Type B pancreatic cell (in vitro differentiated cells): Measurements from ENCODE around the gene TRIL. TPM values are rescaled to one million over a fixed set of nuclear protein-coding genes. Genes with fewer than 3 reads are reported as not detected.

Experiments used
- DNase-seq: peaks from one replicate; pipeline ENCODE4 v3.0.0; 2021; ENCODE audit warnings: mixed read lengths; ENCODE audit not compliant: unreplicated experiment; ENCODE audit errors: extremely low spot score
- H3K27ac Mint-ChIP-seq: 2 replicates; pipeline ENCODE4 v1.8.0; 2021; ENCODE audit warnings: mild to moderate bottlenecking, mixed read lengths
- H3K27me3 Mint-ChIP-seq: 2 replicates; pipeline ENCODE4 v1.8.0; 2021; ENCODE audit warnings: mixed read lengths
- H3K36me3 Mint-ChIP-seq: 2 replicates; pipeline ENCODE4 v1.8.0; 2021; ENCODE audit warnings: mixed read lengths
- H3K4me1 Mint-ChIP-seq: one replicate; pipeline ENCODE4 v1.8.0; 2021; ENCODE audit warnings: mixed read lengths; ENCODE audit not compliant: unreplicated experiment
- H3K4me3 Mint-ChIP-seq: 2 replicates; pipeline ENCODE4 v1.8.0; 2021; ENCODE audit warnings: mild to moderate bottlenecking, mixed read lengths
- H3K9me3 Mint-ChIP-seq: 2 replicates; pipeline ENCODE4 v1.8.0; 2021; ENCODE audit warnings: mixed read lengths
- CTCF ChIP-seq: fragments of 200-600 bp; sonication (generic); conservative IDR thresholded peaks from 2 replicates; pipeline ENCODE4 v1.5.0; 2021; ENCODE audit warnings: antibody characterized with exemption, mild to moderate bottlenecking
- total RNA-seq: library from RNA; stranded (reverse); gene quantifications from 2 replicates; pipeline ENCODE4 v1.2.1, GENCODE V29; 2021; ENCODE audit warnings: low replicate concordance

Gene TRIL
- total RNA-seq, 1 donor from 2014 or later: 42.9 TPM

GRCh38 chr7:28976022-28976421 lies 17.9 kb upstream of the TRIL start:
- H3K36me3 Mint-ChIP-seq: peaks cover 3% of the 10 kb centered on the region
- no peak for DNase-seq

GRCh38 chr7:28973591-28973990 lies 15.5 kb upstream of the TRIL start:
- Mint-ChIP-seq H3K36me3 (peaks cover 3% of the 10 kb centered on the region), H3K27ac (no peak overlapping the region), H3K4me3 (no peak overlapping the region), H3K4me1 (no peaks in the 10 kb centered on the region), H3K27me3 (no peaks in the 10 kb centered on the region), H3K9me3 (peaks cover 27% of the 10 kb centered on the region)
- no peak for DNase-seq
- no peak for TF ChIP-seq CTCF

More at GRCh38 chr7:28976022-28976421, 17.9 kb upstream of the TRIL start:
- Mint-ChIP-seq H3K4me3 (no peak overlapping the region), H3K4me1 (peaks cover 8% of the 10 kb centered on the region), H3K9me3 (peaks cover 22% of the 10 kb centered on the region), H3K27me3 (no peaks in the 10 kb centered on the region), H3K27ac (no peak overlapping the region)
- TF ChIP-seq CTCF: no peak

- DNase-seq: no peak
- no peak overlapping the region for H3K4me3 Mint-ChIP-seq
- H3K36me3 Mint-ChIP-seq: peaks cover 8% of the 10 kb centered on the region
- no peak overlapping the region for H3K27ac Mint-ChIP-seq
- TF ChIP-seq CTCF: no peak
- peaks cover 6% of the 10 kb centered on the region for H3K27me3 Mint-ChIP-seq
- no peaks in the 10 kb centered on the region for H3K9me3 Mint-ChIP-seq
- H3K4me1 Mint-ChIP-seq: peaks cover 24% of the 10 kb centered on the region
These were observed 5.9 kb upstream of the TRIL start for GRCh38 chr7:28964056-28964455.

DNA sequence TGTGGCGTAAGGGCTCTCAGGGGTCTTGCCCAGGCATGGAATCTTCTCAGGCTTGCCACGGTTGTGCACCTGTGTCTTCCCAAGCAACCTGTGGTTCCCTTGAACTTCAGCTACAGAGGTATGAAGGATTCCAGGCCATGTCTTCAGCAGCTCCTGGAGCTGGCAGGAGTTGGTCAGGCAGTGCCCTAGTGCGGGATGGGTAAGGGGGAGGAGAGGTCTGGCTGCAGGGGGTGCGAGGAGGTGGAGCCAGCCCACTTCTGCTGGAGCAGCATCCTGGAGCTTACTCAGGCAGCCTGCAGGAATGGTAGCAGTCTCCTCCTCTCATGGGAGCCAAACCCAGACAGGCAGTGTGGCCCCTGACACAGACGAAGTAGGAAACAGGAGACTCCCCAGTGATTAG lies 3.8 kb upstream of the TRIL start:
- no peak for DNase-seq
- no peak for TF ChIP-seq CTCF
- H3K36me3 Mint-ChIP-seq: peaks cover 4% of the 10 kb centered on the region
- H3K27ac Mint-ChIP-seq: no peak overlapping the region
- no peak overlapping the region for H3K4me3 Mint-ChIP-seq
- H3K4me1 Mint-ChIP-seq: peaks cover 36% of the 10 kb centered on the region
- no peaks in the 10 kb centered on the region for H3K9me3 Mint-ChIP-seq
- peaks cover 21% of the 10 kb centered on the region for H3K27me3 Mint-ChIP-seq

DNA sequence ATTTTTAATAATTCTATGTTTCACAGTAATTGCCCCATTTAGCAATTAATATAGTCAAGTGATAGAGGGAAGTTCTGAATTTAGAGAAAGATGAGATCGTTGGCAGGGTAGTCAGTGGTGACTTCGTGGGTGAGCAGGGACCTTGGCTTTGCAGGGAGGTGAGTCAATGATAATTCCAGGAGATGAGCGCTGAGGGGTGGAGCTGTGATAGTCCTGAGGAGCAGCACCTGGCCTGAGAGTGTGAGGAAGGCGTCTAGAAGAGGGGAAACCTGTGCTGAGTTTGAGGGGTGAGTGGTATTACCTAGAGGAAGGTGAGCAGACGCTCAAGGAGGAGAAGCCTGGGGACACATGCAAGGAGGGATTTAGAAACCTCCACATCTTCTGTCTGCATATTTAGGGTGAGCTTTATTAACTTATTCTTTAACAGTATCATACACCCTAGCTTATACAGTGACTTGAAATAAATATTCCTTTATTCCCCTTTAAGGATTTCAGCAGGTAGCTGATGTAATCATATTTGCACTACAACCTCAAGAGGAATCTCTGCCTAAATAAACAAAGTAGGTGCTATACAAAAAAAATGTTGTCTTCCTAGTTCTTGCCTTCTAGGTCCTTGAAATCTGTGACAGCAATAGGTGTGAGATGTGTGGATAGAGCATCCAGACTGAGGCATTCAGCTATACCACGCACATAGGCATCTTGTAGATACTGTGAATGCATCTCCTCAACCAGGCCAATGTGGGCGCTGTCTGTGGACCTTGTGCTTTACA lies 2.1 kb upstream of the TRIL start:
- Mint-ChIP-seq H3K4me3 (peak overlapping the region; percentile 3), H3K4me1 (peaks cover 27% of the 10 kb centered on the region), H3K27me3 (peaks cover 22% of the 10 kb centered on the region), H3K36me3 (peaks cover 4% of the 10 kb centered on the region), H3K27ac (no peak overlapping the region), H3K9me3 (no peaks in the 10 kb centered on the region)
- DNase-seq: no peak
- no peak for TF ChIP-seq CTCF
